WTC11 (cell line): ENCODE data around the gene ZFR2. TPM values are rescaled to one million over a fixed set of nuclear protein-coding genes. Genes with fewer than 3 reads are reported as not detected.

Source experiments
- ATAC-seq: fragments of 200-7000 bp; cut with Tn5 transposase; 2 replicates; pipeline ENCODE4 v1.10.0; 2021; ENCODE audit warnings: mild to moderate bottlenecking, moderate library complexity
- CTCF ChIA-PET: fragments of 300-600 bp; sonication (Branson Sonifier 250); formaldehyde crosslinking; loops from one replicate; lab custom pipeline; 2021; ENCODE audit warnings: antibody characterized with exemption; lab: Charles Lee
- POLR2A ChIA-PET: fragments of 350-600 bp; sonication (Branson Sonifier 250); formaldehyde crosslinking; loops from one replicate; lab custom pipeline; 2021; ENCODE audit warnings: antibody characterized with exemption; lab: Charles Lee
- DNase-seq: peaks from one replicate; pipeline ENCODE4 v3.0.0; 2021; ENCODE audit warnings: low spot score
- H3K27ac Mint-ChIP-seq: 2 replicates; pipeline ENCODE4 v1.8.0; 2021; ENCODE audit warnings: mixed read lengths
- H3K27me3 Mint-ChIP-seq: 2 replicates; pipeline ENCODE4 v1.8.0; 2021; ENCODE audit warnings: low read depth, mild to moderate bottlenecking, moderate library complexity, mixed read lengths
- H3K36me3 Mint-ChIP-seq: 2 replicates; pipeline ENCODE4 v1.8.0; 2021; ENCODE audit warnings: mixed read lengths
- H3K4me1 Mint-ChIP-seq: 2 replicates; pipeline ENCODE4 v1.8.0; 2022; ENCODE audit warnings: mixed read lengths
- H3K4me3 Mint-ChIP-seq: 2 replicates; pipeline ENCODE4 v1.8.0; 2021; ENCODE audit warnings: mild to moderate bottlenecking, moderate library complexity, mixed read lengths
- H3K9me3 Mint-ChIP-seq: 2 replicates; pipeline ENCODE4 v1.8.0; 2021; ENCODE audit warnings: mixed read lengths
- CBFB ChIP-seq: sonication (generic); formaldehyde crosslinking; IDR thresholded peaks from 2 replicates; pipeline ENCODE4 v1.8.1; 2022; ENCODE audit warnings: mild to moderate bottlenecking, low read depth, missing genetic modification reagents
- EMX1 ChIP-seq: fragments of 250-450 bp; sonication (Bioruptor Pico); IDR thresholded peaks from 2 replicates; pipeline ENCODE4 v1.8.0; 2021; ENCODE audit warnings: mild to moderate bottlenecking
- GABPB1 ChIP-seq: sonication (generic); formaldehyde crosslinking; IDR thresholded peaks from 2 replicates; pipeline ENCODE4 v1.8.1; 2023; ENCODE audit warnings: mild to moderate bottlenecking, missing genetic modification reagents
- JUN ChIP-seq: sonication (generic); formaldehyde crosslinking; IDR thresholded peaks from 2 replicates; pipeline ENCODE4 v1.8.0; 2023; ENCODE audit warnings: mild to moderate bottlenecking, missing genetic modification reagents
- KAT7 ChIP-seq: sonication (generic); formaldehyde crosslinking; IDR thresholded peaks from 2 replicates; pipeline ENCODE4 v1.8.1; 2023; ENCODE audit warnings: missing genetic modification reagents, mild to moderate bottlenecking, borderline replicate concordance
- NFE2L1 ChIP-seq: sonication (generic); formaldehyde crosslinking; IDR thresholded peaks from 2 replicates; pipeline ENCODE4 v1.8.1; 2023; ENCODE audit warnings: missing genetic modification reagents
- NFYB ChIP-seq: sonication (generic); formaldehyde crosslinking; conservative IDR thresholded peaks from 2 replicates; pipeline ENCODE4 v1.8.0; 2022; ENCODE audit warnings: low read depth, missing genetic modification reagents
- RELA ChIP-seq: sonication (generic); formaldehyde crosslinking; IDR thresholded peaks from 2 replicates; pipeline ENCODE4 v1.8.1; 2022; ENCODE audit warnings: missing genetic modification reagents, mild to moderate bottlenecking, borderline replicate concordance
- SP1 ChIP-seq: sonication (generic); formaldehyde crosslinking; conservative IDR thresholded peaks from 2 replicates; pipeline ENCODE4 v1.8.1; 2022; ENCODE audit warnings: missing genetic modification reagents
- TEAD1 ChIP-seq: sonication (generic); formaldehyde crosslinking; IDR thresholded peaks from 2 replicates; pipeline ENCODE4 v1.8.0; 2022; ENCODE audit warnings: mild to moderate bottlenecking, missing genetic modification reagents
- TEAD4 ChIP-seq: sonication (generic); formaldehyde crosslinking; IDR thresholded peaks from 2 replicates; pipeline ENCODE4 v1.8.0; 2022; ENCODE audit warnings: mild to moderate bottlenecking, missing genetic modification reagents
- ZNF232 ChIP-seq: sonication (generic); formaldehyde crosslinking; IDR thresholded peaks from 2 replicates; pipeline ENCODE4 v1.8.0; 2022; ENCODE audit warnings: mild to moderate bottlenecking, missing genetic modification reagents
- ZNF423 ChIP-seq: fragments of 250-450 bp; sonication (Bioruptor Pico); IDR thresholded peaks from 2 replicates; pipeline ENCODE4 v2.1.2; 2022; ENCODE audit warnings: mild to moderate bottlenecking, moderate library complexity
- ZNF671 ChIP-seq: fragments of 250-450 bp; sonication (Bioruptor Pico); IDR thresholded peaks from 2 replicates; pipeline ENCODE4 v1.8.0; 2021; ENCODE audit warnings: mild to moderate bottlenecking
- total RNA-seq: library from RNA; stranded (reverse); gene quantifications from 3 replicates; pipeline ENCODE4 v1.2.3, GENCODE V29; 2021
- TF ChIP-seq, protein P1 (sequence below): fragments of 250-450 bp; sonication (Bioruptor Pico); conservative IDR thresholded peaks from 2 replicates; pipeline ENCODE4 v1.9.0; 2021; ENCODE audit warnings: mild to moderate bottlenecking
- TF ChIP-seq, protein P2 (sequence below): sonication (generic); formaldehyde crosslinking; IDR thresholded peaks from 2 replicates; pipeline ENCODE4 v1.8.0; 2022; ENCODE audit warnings: mild to moderate bottlenecking, missing genetic modification reagents
- TF ChIP-seq, protein P3 (sequence below): sonication (generic); formaldehyde crosslinking; IDR thresholded peaks from 2 replicates; pipeline ENCODE4 v1.8.0; 2023; ENCODE audit warnings: mild to moderate bottlenecking, missing genetic modification reagents
- TF ChIP-seq, protein P4 (sequence below): fragments of 250-450 bp; sonication (Bioruptor Pico); IDR thresholded peaks from 2 replicates; pipeline ENCODE4 v1.9.0; 2021; ENCODE audit warnings: mild to moderate bottlenecking

The ZFR2 gene
- total RNA-seq, 1 experiment from 2014 or later = 17.5 TPM

DNA sequence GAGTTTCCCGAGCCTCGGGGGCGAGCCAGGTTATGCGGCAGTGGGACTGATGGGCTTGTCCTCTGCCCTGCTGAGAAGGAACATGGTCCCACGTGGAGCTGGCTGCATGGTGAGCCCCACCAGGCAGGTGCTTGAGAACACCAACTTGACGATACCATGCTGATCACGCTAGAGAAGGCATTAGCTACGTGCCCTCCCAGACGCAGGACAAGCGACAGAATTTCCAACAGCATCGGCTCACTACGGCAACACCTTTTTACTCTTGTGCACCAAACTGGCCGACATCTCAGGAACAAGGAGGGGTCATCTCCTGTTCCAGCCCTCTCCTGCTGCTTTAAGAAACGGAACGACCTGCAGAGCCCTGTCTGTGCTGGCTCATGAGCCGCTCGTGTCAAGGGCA, 8.3 kb downstream of the ZFR2 start (continued):
- TF ChIP-seq RELA (CRISPR knock-in tag) (no peak), KAT7 (no peak), NFE2L1 (CRISPR knock-in tag) (no peak), ZNF232 (CRISPR knock-in tag) (no peak), TEAD4 (CRISPR knock-in tag) (no peak), ZNF423 (CRISPR knock-in tag) (no peak)
- TF ChIP-seq, protein P1, sequence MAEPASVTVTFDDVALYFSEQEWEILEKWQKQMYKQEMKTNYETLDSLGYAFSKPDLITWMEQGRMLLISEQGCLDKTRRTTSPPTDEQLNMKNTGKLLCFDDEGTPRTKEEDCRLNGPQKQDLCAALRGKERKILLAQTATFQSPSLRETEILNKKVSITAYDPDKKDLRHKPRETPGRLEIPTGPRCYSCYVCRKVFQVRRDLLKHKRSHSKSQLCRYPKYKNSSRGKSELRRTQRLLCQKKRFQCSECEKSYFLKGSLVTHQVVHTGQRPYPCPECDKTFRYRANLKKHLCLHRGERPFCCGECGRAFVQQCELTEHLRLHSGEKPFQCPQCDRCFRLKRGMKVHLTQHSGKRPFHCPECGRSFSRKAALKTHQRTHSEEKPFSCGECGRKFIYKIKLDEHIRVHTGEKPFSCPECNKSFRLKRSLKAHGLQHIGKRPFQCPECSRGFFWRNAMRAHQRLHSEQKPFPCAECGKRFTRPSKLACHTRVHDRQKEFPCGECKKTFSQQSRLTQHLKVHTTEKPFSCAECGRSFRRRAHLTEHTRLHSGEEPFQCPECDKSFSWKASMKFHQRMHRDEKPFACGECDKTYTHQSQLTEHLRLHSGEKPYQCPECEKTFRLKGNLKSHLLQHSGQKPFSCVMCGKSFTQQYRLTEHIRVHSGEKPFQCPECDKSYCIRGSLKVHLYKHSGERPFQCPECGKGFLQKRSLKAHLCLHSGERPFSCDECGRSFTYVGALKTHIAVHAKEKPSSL (CRISPR knock-in tag) = no peak
- TF ChIP-seq, protein P2, sequence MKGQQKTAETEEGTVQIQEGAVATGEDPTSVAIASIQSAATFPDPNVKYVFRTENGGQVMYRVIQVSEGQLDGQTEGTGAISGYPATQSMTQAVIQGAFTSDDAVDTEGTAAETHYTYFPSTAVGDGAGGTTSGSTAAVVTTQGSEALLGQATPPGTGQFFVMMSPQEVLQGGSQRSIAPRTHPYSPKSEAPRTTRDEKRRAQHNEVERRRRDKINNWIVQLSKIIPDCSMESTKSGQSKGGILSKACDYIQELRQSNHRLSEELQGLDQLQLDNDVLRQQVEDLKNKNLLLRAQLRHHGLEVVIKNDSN (CRISPR knock-in tag) = no peak

DNA sequence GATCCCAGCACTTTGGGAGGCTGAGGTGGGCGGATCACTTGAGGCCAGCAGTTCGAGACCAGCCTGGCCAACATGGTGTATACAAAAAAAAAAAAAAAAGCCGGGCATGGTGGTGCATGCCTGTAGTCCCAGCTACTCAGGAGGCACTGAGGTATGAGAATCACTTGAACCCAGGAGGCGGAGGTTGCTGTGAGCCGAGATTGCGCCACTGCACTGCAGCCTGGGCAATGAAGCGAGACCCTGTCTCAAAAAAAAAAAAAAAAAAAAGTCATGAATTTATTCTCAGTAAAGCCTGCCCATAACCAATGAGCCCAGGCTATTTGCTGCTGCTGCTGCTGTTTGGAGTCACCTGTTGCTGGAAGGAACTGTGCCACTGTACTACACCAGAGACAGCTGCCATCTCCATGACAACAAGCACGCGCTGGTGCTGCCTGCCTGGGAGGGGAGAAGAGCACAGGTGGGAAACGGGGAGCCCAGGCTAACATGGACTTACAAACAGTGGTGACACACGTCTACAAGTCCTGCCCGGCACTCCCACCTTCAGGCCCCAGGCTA, 11.3 kb downstream of the ZFR2 start:
- no peak for ATAC-seq
- H3K36me3 Mint-ChIP-seq = peaks cover 23% of the 10 kb centered on the region
- TF ChIP-seq NFYB (CRISPR knock-in tag) = no peak
- no peak for TF ChIP-seq TEAD1 (CRISPR knock-in tag)
- TF ChIP-seq JUN (CRISPR knock-in tag) = no peak
- no peak for TF ChIP-seq SP1 (CRISPR knock-in tag)
- no peak for TF ChIP-seq GABPB1
- TF ChIP-seq ZNF671 (CRISPR knock-in tag) = no peak
- TF ChIP-seq, protein P3, sequence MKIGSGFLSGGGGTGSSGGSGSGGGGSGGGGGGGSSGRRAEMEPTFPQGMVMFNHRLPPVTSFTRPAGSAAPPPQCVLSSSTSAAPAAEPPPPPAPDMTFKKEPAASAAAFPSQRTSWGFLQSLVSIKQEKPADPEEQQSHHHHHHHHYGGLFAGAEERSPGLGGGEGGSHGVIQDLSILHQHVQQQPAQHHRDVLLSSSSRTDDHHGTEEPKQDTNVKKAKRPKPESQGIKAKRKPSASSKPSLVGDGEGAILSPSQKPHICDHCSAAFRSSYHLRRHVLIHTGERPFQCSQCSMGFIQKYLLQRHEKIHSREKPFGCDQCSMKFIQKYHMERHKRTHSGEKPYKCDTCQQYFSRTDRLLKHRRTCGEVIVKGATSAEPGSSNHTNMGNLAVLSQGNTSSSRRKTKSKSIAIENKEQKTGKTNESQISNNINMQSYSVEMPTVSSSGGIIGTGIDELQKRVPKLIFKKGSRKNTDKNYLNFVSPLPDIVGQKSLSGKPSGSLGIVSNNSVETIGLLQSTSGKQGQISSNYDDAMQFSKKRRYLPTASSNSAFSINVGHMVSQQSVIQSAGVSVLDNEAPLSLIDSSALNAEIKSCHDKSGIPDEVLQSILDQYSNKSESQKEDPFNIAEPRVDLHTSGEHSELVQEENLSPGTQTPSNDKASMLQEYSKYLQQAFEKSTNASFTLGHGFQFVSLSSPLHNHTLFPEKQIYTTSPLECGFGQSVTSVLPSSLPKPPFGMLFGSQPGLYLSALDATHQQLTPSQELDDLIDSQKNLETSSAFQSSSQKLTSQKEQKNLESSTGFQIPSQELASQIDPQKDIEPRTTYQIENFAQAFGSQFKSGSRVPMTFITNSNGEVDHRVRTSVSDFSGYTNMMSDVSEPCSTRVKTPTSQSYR (CRISPR knock-in tag) = no peak
- TF ChIP-seq, protein P4, sequence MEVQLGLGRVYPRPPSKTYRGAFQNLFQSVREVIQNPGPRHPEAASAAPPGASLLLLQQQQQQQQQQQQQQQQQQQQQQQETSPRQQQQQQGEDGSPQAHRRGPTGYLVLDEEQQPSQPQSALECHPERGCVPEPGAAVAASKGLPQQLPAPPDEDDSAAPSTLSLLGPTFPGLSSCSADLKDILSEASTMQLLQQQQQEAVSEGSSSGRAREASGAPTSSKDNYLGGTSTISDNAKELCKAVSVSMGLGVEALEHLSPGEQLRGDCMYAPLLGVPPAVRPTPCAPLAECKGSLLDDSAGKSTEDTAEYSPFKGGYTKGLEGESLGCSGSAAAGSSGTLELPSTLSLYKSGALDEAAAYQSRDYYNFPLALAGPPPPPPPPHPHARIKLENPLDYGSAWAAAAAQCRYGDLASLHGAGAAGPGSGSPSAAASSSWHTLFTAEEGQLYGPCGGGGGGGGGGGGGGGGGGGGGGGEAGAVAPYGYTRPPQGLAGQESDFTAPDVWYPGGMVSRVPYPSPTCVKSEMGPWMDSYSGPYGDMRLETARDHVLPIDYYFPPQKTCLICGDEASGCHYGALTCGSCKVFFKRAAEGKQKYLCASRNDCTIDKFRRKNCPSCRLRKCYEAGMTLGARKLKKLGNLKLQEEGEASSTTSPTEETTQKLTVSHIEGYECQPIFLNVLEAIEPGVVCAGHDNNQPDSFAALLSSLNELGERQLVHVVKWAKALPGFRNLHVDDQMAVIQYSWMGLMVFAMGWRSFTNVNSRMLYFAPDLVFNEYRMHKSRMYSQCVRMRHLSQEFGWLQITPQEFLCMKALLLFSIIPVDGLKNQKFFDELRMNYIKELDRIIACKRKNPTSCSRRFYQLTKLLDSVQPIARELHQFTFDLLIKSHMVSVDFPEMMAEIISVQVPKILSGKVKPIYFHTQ = no peak
- TF ChIP-seq CBFB (CRISPR knock-in tag) = no peak
- no peak for TF ChIP-seq EMX1 (CRISPR knock-in tag)
- DNase-seq = no peak
- ChIA-PET POLR2A (interaction anchor here (0.7 kb wide), 1 partner anchor 292 kb away, joined by 6 read pairs; no protein-coding TSS in a partner anchor), CTCF (interaction anchor here (0.6 to 2.3 kb wide), 4 partner anchors 23 to 267 kb away, joined by 3 to 8 read pairs (median 4); partner anchors contain the start of gene ATCAY)
- no peak overlapping the region for H3K4me3 Mint-ChIP-seq
- H3K4me1 Mint-ChIP-seq = no peaks in the 10 kb centered on the region
- H3K9me3 Mint-ChIP-seq = peaks cover 10% of the 10 kb centered on the region
- no peak overlapping the region for H3K27ac Mint-ChIP-seq
- no peaks in the 10 kb centered on the region; the same call in 1 of the 2 replicates for H3K27me3 Mint-ChIP-seq
